NCI-H128 (cell line): ENCODE data around the gene PRAMEF20.
"Not testable (repeated sequence)": the region's sequence is repeated elsewhere in the genome, so short reads cannot be mapped to it uniquely, and the experiment has no call there.

ENCODE experiments used
- DNase-seq: peaks from one replicate; lab custom pipeline; 2025; ENCODE audit not compliant: unreplicated experiment; lab: John Stamatoyannopoulos, UW

PRAMEF20 gene

DNA sequence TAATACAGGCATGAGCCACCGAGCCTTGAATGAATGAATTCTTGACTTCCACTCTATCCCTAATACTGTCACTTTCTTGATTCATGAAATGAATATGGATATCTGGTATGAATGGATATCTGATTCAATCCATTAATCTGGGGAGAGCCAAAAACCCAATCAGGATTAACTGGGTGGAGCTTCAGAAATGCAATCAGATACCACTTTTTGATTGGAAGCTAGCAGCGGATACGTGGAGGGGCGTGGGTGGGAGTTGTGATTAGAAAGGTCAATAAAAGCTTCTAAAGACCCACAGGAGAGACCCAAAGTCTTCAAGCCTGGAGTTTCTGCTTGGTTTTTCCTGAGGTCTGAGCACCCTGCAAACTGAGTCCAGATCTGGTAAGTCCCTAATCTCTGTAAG is at the start of gene PRAMEF20:
PRAMEF20 (plus strand) TSS at position 301 of the 400 bp plus-strand sequence. CDS start 5,905 bp downstream, outside the sequence.
- DNase-seq, result not testable (repeated sequence)

DNA sequence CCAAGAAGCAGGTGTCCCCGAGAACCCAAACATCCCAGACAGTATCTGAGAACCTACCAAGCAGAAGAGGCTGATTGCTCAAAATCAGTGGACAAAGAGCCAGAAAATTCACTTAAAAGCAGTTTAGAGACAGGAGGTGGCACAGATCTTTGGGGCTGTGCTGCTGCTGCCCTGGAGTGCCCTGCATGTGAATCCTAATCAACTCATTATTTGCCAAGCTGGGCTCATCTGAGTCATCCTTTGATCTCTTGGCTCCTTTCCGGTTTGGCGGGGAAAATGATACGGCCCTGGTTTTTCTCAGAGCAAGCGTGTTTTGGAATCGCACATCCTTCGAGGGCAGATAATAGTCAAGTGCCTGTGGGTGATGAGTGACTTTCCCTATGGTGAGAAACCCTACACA is 47.9 kb upstream of the PRAMEF20 start:
- not testable (repeated sequence) for DNase-seq

DNA sequence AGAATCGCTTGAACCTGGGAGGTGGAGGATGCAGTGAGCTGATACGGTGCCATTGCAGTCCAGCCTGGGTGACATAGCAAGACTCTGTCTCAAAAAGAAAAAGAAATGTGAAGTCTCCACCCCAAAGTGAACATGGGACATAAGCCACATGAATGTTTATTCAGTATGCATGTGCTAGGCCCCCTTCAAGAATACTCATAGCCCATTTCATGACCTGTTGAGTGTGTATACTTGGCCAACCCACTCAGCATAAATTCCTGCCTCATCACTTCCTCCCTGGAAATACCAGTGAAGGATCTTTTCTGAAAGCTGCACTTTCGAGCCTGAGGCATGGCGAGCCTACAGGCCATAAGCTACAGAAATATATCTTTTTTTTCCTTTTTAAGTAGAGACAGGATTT is 45.3 kb upstream of the PRAMEF20 start:
- DNase-seq, result not testable (repeated sequence)

DNA sequence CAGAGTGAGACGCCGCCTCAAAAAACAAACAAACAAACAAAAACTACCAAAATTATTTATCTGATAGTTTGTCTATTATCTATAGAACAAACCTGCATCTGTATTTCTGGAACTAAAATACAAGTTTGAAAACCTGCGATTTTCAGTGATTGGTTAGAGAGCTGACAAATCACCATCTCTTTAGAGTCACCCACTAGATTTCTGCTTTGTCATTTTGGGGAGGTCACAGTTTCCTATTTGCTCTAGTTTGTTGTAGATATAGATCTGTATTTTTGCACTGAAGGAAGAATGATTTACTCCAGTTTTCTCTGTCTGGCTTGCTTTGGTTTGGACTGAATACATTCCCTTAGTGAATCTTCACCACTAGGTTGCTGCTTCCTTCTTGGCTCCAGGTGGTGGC is 43.7 kb upstream of the PRAMEF20 start:
- not testable (repeated sequence) for DNase-seq

DNA sequence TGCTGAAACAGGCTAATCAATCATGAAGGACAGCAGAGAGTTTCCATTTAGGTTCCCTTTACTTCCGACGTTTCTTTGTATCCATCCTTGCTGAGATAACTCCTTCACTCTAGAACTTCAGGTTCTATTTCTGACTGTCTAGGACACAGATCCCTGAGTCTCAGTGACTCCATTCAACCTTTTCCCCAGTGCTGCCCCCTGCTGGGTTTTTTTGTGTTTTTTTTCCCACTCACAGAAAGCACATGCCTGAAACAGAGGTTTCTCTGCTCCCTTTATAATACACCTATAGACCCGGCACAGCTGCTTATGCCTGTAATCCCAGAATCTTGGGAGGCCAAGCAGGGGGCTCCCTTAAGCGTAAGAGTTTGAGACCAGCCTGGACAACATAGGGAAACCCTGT is 41.7 kb upstream of the PRAMEF20 start:
- not testable (repeated sequence) for DNase-seq

DNA sequence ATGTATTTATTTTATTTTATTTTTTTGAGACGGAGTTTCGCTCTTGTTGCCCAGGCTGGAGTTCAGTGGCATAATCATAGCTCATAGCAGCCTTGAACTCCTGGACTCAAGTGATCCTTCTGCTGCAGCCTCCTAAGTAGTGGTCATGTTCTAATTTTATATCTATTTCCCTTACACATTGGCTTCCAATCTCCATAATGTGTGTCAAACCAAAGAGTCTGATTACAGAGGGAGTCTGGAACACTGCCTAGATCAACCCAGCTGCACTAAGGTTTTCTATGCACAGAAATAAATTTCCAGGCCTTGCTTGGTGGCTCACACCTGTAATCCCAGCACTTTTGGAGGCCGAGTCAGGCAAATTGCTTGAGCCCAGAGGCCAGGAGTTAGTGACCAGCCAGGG is 31.3 kb upstream of the PRAMEF20 start:
- not testable (repeated sequence) for DNase-seq

DNA sequence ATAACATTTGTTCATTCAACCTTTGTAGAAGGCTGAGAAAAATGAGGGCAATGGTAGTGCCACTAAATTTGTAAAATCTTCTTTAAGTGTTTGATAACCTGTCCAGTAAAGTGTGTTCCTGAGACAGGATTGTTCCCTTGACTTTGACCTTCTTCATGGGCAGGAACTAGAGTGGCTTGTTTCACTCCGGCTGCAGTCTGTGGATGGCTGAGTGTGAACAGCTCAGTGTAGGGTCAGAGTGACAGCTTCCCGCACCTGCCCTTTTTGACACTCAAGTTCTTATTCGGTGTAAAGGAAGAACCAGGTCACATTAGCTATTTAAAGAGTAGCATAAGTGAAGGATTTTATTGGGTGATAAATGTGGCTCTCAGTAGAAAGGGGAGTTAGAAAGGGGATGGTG is 29.9 kb upstream of the PRAMEF20 start:
- not testable (repeated sequence) for DNase-seq

DNA sequence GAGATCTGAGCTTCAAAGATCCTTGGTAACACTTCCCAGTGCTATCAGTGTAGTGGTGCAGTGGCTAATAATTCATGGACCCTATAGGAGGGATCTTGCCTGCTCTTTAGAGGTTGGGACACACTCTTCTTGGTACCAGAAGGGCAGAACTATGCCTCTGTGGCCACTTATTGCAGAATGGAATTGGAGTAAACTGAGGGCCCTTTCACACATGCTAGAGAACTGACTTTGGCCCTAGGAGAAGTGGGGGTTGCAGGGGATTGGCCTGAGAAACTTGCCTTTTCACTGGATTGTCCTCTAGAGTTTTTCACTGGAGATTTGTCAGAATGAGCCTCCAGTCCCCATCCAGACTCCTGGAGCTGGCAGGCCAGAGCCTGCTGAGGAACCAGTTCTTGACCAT is 20.9 kb upstream of the PRAMEF20 start, which contains the start of gene PRAMEF17:
PRAMEF17 (plus strand) TSS at position 301 of the 400 bp plus-strand sequence; CDS start at position 327, 26 bp downstream.
- DNase-seq, result not testable (repeated sequence)

DNA sequence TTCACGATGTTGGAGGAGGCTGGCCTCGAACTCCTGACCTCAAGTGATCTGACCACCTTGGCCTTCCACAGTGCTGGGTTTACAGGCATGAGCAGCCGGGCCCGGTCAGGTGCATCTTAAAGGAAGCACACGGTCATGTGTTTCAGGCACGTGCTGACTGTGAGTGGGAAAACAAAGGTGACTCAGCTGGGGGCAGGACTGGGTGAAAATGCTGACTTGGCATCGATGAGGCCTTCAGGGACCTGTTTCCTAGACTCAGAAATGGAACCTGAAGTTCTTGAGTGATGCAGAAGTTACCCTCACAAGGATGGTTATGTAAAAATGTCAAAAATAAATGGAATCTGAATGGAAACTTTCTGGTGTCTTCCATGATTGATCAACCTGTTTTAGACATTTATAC is 17.2 kb upstream of the PRAMEF20 start:
- DNase-seq, result not testable (repeated sequence)

DNA sequence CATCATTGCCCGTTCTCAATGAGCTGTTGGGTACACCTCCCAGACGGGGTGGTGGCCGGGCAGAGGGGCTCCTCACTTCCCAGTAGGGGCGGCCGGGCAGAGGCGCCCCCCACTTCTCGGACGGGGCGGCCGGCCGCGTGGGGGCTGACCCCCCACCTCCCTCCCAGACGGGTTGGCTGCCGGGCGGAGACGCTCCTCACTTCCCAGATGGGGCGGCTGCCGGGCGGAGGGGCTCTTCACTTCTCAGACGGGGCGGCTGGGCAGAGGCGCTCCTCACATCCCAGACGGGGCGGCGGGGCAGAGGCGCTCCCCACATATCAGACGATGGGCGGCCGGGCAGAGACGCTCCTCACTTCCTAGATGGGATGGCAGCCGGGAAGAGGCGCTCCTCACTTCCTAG is 15.5 kb upstream of the PRAMEF20 start:
- not testable (repeated sequence) for DNase-seq

DNA sequence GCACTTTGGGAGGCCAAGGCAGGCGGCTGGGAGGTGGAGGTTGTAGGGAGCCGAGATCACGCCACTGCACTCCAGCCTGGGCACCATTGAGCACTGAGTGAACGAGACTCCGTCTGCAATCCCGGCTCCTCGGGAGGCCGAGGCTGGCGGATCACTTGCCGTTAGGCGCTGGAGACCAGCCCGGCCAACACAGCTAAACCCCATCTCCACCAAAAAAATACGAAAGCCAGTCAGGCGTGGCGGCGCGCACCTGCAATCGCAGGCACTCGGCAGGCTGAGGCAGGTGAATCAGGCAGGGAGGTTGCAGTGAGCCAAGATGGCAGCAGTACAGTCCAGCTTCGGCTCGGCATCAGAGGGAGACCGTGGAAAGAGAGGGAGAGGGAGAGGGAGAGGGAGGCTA is 14.9 kb upstream of the PRAMEF20 start:
- not testable (repeated sequence) for DNase-seq

DNA sequence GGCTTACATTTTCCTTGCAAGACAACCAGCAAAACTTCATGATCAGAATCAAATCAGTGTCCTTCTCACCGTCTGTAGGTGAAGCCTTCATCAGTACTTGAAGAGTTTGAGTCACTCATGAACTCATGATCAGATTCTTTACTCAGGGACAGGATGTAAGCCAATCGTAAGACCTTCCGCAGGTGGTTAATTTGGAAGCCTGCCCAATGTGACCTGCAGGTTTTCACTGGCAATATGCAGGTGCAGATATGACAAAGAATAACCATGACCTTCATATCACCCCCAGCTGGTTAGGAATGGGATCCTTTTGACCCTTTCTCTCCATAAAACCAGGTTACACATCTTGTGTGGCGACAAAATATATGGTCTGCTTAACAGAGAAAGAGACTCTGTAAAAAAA is 2.4 kb upstream of the PRAMEF20 start:
- no peak for DNase-seq

DNA sequence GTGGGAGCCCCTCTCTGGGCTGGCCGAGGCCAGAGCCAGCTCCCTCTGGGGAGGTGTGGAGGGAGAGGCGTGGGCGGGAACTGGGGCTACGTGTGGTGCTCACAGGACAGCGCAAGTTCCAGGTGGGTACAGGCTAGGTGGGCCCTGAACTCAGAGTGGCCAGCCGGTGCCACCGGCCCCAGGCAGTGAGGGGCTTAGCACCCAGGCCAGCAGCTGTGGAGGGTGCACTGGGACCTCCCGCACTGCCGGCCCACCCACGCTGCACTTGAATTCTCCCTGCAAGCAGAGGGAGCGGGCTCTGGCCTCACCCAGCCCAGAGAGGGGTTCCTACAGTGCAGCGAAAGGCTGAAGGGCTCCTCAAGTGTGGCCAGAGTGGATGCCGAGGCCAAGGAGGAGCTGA is 20.2 kb downstream of the PRAMEF20 start:
- no peak for DNase-seq

DNA sequence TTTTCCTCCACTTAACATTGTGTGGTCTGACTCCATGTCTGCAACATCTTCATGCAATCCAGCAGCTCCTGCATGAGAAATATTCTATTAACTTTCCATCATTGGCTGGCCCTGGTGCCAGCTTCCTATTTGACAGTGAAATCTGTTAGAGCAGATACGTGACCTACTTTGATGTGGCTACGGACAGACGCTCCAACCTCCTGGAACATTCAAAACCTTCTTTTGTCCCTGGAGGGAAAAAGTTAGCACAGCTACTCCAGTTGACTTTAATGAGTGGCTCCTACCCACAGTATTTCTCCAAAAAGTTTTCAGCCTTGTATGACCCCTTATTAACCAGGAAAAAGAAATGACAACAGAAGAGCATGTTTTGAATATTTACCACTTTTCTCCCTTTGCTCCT is 22.0 kb downstream of the PRAMEF20 start:
- DNase-seq, result no peak

DNA sequence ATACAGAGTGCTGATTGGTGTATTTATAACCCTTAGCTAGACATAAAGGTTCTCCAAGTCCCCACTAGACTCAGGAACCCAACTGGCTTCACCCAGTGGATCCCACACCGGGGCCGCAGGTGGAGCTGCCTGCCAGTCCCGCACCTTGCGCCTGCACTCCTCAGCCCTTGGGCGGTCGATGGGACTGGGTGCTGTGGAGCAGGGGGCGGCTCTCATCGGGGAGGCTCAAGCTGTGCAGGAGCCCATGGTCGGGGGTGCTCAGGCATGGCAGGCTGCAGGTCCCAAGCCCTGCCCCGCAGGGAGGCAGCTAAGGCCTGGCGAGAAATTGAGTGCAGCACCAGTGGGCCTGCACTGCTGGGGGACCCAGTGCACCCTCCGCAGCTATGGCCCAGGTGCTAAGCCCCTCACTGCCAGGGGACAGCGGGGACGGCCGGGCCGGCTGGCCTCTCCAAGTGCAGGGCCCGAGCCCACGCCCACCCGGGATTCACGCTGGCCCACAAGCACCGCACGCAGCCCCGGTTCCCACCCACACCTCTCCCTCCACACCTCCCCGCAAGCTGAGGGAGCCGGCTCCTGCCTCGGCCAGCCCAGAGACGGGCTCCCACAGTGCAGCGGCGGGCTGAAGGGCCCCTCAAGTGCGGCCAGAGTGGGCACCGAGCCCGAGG is 23.6 kb downstream of the PRAMEF20 start:
- not testable (repeated sequence) for DNase-seq

DNA sequence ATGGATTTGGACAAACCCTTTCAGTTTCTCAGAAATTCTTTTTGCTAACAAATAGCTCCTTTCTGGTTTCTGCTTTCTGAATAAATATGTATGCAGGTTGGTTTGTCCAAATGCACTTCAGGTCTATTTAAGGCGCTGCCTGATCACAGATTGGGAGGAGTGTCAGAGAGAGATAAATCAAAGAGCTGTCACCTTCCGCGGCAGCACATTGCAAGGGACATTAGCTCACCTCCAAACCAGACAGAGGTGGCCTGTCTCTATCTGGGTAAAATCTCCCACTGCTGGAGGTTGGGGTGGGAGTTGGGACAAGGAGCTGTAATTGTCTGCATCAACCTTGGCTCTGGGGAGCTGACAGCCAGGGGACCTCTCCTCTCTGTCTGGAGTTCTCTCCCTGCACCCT is 25.2 kb downstream of the PRAMEF20 start:
- DNase-seq, result no peak

DNA sequence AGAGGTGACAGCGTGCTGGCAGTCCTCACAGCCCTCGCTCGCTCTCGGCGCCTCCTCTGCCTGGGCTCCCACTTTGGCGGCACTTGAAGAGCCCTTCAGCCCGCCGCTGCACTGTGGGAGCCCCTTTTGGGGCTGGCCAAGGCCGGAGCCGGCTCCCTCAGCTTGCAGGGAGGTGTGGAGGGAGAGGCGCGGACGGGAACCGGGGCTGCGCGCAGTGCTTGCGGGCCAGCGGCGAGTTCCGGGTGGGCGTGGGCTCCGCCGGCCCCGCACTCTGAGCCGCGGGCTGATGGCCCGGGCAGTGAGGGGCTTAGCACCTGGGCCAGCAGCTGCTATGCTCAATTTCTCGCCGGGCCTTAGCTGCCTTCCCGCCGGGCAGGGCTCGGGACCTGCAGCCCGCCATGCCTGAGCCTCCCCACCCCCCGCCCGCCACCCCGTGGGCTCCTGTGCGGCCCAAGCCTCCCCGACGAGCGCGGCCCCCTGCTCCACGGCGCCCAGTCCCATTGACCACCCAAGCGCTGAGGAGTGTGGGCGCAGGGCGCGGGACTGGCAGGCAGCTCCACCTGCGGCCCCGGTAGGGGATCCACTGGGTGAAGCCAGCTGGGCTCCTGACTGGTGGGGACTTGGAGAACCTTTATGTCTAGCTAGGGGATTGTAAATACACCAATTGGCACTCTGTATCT is 29.0 kb downstream of the PRAMEF20 start:
- DNase-seq, result not testable (repeated sequence)

DNA sequence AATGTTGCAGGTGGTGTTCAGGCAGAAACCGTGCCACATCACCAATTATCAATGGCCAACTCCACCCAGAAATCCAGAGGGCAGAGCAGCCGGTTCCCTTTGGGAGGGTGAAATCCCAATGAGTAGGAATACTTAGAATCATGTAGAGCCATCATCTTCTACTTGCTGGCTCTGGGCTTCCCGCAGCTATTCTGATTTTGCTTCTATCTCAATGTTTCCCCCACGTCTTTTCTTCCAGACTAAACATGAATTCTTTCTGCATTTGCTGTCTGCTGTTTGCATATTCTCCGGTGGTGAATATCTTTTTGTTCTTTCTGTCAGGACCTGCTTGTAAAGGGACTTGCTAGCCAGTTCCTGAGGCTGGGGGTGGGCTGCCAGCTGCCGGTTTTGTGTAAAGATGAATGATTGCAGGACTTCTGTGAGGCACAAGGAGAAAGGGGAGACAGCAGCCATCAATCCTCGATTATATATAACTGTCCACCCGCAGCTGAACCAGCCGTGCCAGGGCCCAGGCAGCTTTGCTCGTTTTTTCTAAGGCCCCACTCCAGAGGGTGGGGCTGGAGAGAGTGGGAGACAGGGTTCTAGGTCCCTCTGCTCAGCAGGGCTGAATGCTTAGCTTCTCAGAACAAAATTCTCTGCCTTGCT is 33.2 kb downstream of the PRAMEF20 start:
- DNase-seq, result no peak

DNA sequence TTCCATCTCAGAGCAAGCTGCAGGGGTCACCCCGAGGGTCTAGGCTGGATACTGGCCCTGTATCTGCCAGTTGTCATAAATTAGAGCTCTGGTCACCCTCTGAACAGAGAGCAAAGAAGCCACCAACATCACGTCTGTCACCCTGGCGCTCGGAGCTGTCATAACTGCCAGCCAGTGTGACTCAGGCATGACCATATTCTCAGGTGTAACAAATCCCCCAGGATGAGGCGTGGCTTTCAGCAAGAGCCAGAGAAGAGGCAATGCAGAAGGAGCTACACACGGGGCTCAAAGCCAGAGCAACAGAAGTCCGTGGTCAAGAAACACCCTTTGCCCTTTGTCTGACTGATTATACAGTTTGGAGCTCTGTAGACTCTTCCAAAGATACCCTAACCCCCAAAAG is 40.0 kb downstream of the PRAMEF20 start:
- no peak for DNase-seq

DNA sequence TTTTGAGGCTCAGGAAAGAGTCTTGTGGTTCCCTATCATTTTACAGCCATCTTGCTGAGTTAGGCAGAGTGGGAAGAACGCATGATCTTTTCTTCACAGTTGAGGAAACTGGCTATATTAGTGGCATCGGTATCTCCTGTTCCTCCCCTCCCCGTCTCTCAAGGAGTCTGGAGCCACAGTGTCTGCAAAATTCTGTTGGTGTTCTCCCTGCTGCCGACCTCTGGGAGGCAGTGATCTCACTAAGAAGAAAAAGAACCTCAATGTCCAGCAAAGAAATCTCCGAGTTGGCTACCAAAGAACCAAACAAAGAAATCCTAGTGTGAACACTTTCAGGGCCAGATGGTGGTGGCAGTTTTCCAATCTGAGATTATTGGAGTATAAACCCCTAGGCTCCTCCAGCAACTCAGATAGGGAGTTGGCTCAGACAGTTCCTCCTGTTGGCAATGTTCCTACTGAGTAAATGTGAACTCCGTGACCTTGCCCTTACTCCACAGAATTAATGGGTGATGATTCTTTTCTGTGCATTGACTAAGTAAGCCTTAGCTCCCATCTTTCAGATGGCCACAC is 41.2 kb downstream of the PRAMEF20 start:
- DNase-seq, result no peak

DNA sequence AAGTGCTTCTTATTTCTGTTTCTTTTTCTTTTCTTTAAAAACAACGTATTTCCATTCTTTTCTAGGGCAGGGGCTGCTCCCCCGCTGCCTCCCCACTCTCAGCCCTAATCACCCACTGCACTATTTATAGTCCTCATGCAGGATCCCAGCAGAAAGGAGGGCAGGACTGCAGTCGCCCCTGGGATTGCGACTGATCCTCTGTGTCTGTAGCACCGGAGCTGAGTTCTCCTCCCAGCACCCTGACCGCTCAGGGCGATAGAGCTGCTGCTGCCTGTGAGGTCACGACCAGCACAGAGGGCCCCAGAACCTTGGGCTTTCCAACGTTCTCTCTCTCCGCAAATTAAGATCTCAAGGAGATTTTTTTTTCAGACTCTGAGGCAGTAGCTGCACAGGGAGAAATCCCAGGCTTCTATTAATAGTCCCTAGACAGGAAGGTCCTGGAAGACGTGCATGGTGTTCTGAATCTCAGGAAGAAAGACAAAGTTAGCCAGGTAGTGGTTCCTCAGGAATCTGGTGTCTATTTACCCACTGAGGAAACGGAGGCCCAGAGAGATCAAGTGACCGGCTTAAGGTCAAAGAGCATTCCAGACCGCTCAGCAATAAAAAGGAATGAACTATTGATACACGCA is 46.8 kb downstream of the PRAMEF20 start:
- DNase-seq, result no peak
